H1 (cell line): ENCODE data around the gene SGCB. TPM values are rescaled to one million over a fixed set of nuclear protein-coding genes. Genes with fewer than 3 reads are reported as not detected.

ENCODE experiments used
- BCL11A ChIP-seq, 2 experiments: IDR thresholded peaks; one replicate each; pipeline ENCODE4 v1.6.1; 2011; ENCODE audit warnings: low read depth in 2 of 2, low read length in 2 of 2, mild to moderate bottlenecking in 2 of 2
- POLR2A ChIP-seq, 2 experiments: IDR thresholded peaks; 1 replicate in 1 of 2; 2 replicates in 1 of 2; pipeline ENCODE4 v1.6.1; 2011; ENCODE audit warnings: low read depth in 2 of 2, low read length in 2 of 2, mild to moderate bottlenecking in 2 of 2; ENCODE audit errors: control extremely low read depth in 1 of 2
- SP4 ChIP-seq: IDR thresholded peaks from 2 replicates; pipeline ENCODE4 v1.6.1; 2012; ENCODE audit warnings: low read length, inconsistent platforms
- polyA plus RNA-seq, 7 experiments: library from polyadenylated mRNA; depleted of rRNA in 3 of 7; stranded (reverse) in 5 of 7; unstranded in 2 of 7; fragments of >200 nt in 5 of 7; fragments of 200-250 nt in 2 of 7; gene quantifications; 1 replicate in 5 of 7; 2 replicates in 1 of 7; 4 replicates in 1 of 7; pipeline versions ENCODE4 v1.2.1 to v1.2.3, GENCODE V29; 2011 to 2013; ENCODE audit warnings: missing spikeins in 2 of 7, mixed read lengths in 2 of 7
- total RNA-seq: library from RNA; stranded (reverse); fragmentation: NEBNext Ultra II Directional; extraction: Animal tissue kit (Norgen Biotek cat#: 25700); gene quantifications from 2 replicates; pipeline ENCODE4 v1.2.1, GENCODE V29; 2021

Gene SGCB
- total and polyA plus RNA-seq, 2 of the 8 experiments (the other 6 are each of a cell fraction or from before 2014, with no cell fraction given), result 6.8 to 32.2 TPM

GRCh38 chr4:52005604-52006273 is 32.4 kb downstream of the SGCB start (continued):
- TF ChIP-seq POLR2A (IDR thresholded peaks at IDR 0.05; ENCODE audit: control extremely low read depth in 1 of 2, low read depth in 2 of 2, low read length in 2 of 2) (no peak), BCL11A (IDR thresholded peaks at IDR 0.05; ENCODE audit: low read depth in 2 of 2, low read length in 2 of 2) (no peak), SP4 (no peak)
